GM06990 (cell line): Measurements from ENCODE around the gene DGKH.

ENCODE experiments used
- DNase-seq: peaks from one replicate; pipeline ENCODE4 v3.0.0-alpha.2; 2011; ENCODE audit not compliant: insufficient read length; ENCODE audit errors: extremely low read depth
- H3K27me3 ChIP-seq: replicated peaks from 2 replicates; pipeline ENCODE4 v1.6.0; 2011; ENCODE audit warnings: low read length; ENCODE audit not compliant: control insufficient read depth, insufficient read depth
- H3K36me3 ChIP-seq: 2 replicates; pipeline ENCODE4 v1.5.1; 2011; ENCODE audit warnings: low read length; ENCODE audit not compliant: control insufficient read depth, insufficient read depth
- H3K4me3 ChIP-seq: replicated peaks from 2 replicates; pipeline ENCODE4 v1.5.1; 2011; ENCODE audit warnings: low read depth, mild to moderate bottlenecking, control low read depth, low read length
- TF ChIP-seq, protein P1 (sequence below): IDR thresholded peaks from 2 replicates; pipeline ENCODE4 v1.5.1; 2011; ENCODE audit warnings: low read length, control low read depth, mild to moderate bottlenecking, inconsistent platforms; ENCODE audit not compliant: insufficient read depth, poor library complexity, severe bottlenecking

Gene DGKH

GRCh38 chr13:42181381-42181953 is 133.0 kb downstream of the DGKH start:
- TF ChIP-seq, protein P1, sequence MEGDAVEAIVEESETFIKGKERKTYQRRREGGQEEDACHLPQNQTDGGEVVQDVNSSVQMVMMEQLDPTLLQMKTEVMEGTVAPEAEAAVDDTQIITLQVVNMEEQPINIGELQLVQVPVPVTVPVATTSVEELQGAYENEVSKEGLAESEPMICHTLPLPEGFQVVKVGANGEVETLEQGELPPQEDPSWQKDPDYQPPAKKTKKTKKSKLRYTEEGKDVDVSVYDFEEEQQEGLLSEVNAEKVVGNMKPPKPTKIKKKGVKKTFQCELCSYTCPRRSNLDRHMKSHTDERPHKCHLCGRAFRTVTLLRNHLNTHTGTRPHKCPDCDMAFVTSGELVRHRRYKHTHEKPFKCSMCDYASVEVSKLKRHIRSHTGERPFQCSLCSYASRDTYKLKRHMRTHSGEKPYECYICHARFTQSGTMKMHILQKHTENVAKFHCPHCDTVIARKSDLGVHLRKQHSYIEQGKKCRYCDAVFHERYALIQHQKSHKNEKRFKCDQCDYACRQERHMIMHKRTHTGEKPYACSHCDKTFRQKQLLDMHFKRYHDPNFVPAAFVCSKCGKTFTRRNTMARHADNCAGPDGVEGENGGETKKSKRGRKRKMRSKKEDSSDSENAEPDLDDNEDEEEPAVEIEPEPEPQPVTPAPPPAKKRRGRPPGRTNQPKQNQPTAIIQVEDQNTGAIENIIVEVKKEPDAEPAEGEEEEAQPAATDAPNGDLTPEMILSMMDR, result no peak
- no peak overlapping the region for H3K4me3 ChIP-seq
- no peaks in the 10 kb centered on the region for H3K27me3 ChIP-seq
- H3K36me3 ChIP-seq, result peaks cover 3% of the 10 kb centered on the region
- DNase-seq, result no peak

GRCh38 chr13:42189061-42189460 is 140.6 kb downstream of the DGKH start:
- H3K36me3 ChIP-seq, result peaks cover 7% of the 10 kb centered on the region
- DNase-seq, result no peak

DNA sequence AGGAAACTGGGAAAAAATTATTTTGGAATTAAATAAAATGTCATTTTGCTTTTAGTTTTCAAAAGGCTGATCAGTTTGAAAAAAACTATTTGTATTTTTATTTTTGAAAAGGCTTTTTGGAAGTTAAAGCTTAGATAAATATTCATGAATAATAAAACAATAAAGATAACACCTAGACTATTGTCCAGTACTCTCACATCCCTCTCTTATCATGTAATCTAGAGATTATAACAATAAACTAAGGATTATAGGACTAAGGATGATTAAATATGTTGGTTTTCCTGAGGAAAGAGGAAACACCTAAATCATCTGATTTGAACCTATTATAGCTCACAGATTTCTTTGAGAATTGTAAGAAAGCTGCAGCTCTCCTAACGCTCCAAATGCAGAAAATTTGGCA is 142.1 kb downstream of the DGKH start:
- Histone ChIP-seq H3K4me3 (no peak overlapping the region), H3K36me3 (peaks cover 7% of the 10 kb centered on the region), H3K27me3 (no peaks in the 10 kb centered on the region)
- TF ChIP-seq, protein P1, result no peak
- no peak for DNase-seq

More at GRCh38 chr13:42189061-42189460, 140.6 kb downstream of the DGKH start:
- TF ChIP-seq, protein P1, result no peak
- H3K4me3 ChIP-seq, result no peak overlapping the region
- H3K27me3 ChIP-seq, result no peaks in the 10 kb centered on the region

DNA sequence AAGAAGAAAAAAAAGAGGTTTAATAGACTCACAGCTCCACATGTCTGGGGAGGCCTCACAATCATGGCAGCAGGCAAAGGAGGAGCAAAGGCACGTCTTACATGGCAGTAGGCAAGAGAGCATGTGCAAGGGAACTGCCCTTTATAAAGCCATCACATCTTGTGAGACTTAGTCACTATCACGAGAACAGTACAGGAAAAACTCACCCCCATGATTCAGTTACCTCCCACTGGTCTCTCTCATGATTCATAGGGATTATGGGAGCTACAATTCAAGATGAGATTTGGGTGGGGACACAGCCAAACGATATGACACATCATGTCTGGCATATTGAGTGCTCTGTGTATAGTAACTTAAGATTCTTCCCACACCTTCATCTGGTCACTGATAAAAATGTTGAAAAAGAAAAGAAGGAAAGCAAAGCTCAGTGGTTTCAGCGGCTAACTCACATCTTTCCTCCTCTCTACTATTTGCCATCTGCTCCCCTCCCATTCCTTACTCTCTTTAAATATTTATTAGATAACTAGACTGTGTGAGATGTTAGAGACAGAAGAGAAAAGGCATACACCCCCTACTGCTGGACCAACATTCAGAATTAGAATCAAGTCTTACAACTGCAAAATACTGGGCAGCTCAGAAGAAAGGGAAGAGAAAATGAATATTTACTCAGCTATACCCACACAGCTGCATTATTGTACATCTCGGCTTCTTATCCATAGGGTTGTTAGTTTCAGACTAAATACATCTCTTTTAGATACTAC is 163.4 kb downstream of the DGKH start:
- H3K4me3 ChIP-seq, result no peak overlapping the region
- no peaks in the 10 kb centered on the region; the same call in none of the 2 replicates for H3K36me3 ChIP-seq
- no peak for DNase-seq
- TF ChIP-seq, protein P1, result no peak
- H3K27me3 ChIP-seq, result no peaks in the 10 kb centered on the region

- DNase-seq, result no peak
- TF ChIP-seq, protein P1, result no peak
- no peaks in the 10 kb centered on the region; the same call in 1 of the 2 replicates for H3K36me3 ChIP-seq
- no peaks in the 10 kb centered on the region for H3K27me3 ChIP-seq
- no peak overlapping the region for H3K4me3 ChIP-seq
These were observed 166.0 kb downstream of the DGKH start for GRCh38 chr13:42214446-42214845.
